Gastrocnemius medialis (tissue), 4 donors: ENCODE data around the gene TTLL10. TPM values are rescaled to one million over a fixed set of nuclear protein-coding genes. Genes with fewer than 3 reads are reported as not detected.

ENCODE experiments used
- ATAC-seq, 2 donors: fragments of 150-250 bp; one replicate each; pipeline ENCODE4 v1.9.1; 2016
- DNase-seq, 2 donors: peaks; one replicate each; pipeline ENCODE4 v3.0.0-alpha.2; 2019
- H3K27ac ChIP-seq, 4 donors: fragments of 200-600 bp; sonication (generic); 1 replicate in 1 of 4; 2 replicates in 3 of 4; pipeline ENCODE4 v1.5.1; 2016 to 2018; ENCODE audit warnings: mild to moderate bottlenecking in 2 of 4, moderate library complexity in 1 of 4
- H3K27me3 ChIP-seq, 3 donors: fragments of 200-600 bp; sonication (generic) in 2 of 3; 1 replicate in 1 of 3; 2 replicates in 2 of 3; pipeline versions ENCODE4 v1.5.1 to v1.6.0; 2016 to 2019; ENCODE audit warnings: mild to moderate bottlenecking in 1 of 3, moderate library complexity in 1 of 3
- H3K36me3 ChIP-seq, 2 donors: fragments of 200-600 bp; sonication (generic) in 1 of 2; one replicate each; pipeline ENCODE4 v1.5.1; 2017 to 2018
- H3K4me1 ChIP-seq, 2 donors: fragments of 200-600 bp; sonication (generic) in 1 of 2; one replicate each; pipeline ENCODE4 v1.5.1; 2016 to 2017; ENCODE audit warnings: mild to moderate bottlenecking in 2 of 2
- H3K4me3 ChIP-seq, 4 donors: fragments of 200-600 bp; sonication (generic) in 3 of 4; 1 replicate in 1 of 4; 2 replicates in 3 of 4; pipeline ENCODE4 v1.5.1; 2016 to 2019; ENCODE audit warnings: mild to moderate bottlenecking in 2 of 4
- H3K9me3 ChIP-seq, 3 donors: fragments of 200-600 bp; sonication (generic) in 2 of 3; 1 replicate in 1 of 3; 2 replicates in 2 of 3; pipeline ENCODE4 v1.5.1; 2016 to 2019
- CTCF ChIP-seq, 5 experiments: fragments of 450-650 bp in 3 of 5; fragments of 200-600 bp in 2 of 5; sonication (generic) in 2 of 5; IDR thresholded peaks in 4 of 5; conservative IDR thresholded peaks in 1 of 5; 1 replicate in 4 of 5; 2 replicates in 1 of 5; pipeline ENCODE4 v1.5.1; 2016 to 2019; ENCODE audit warnings: antibody characterized with exemption in 5 of 5, mild to moderate bottlenecking in 3 of 5, moderate library complexity in 3 of 5
- POLR2A ChIP-seq, 2 donors: fragments of 450-650 bp; IDR thresholded peaks; one replicate each; pipeline ENCODE4 v1.6.1; 2017; ENCODE audit warnings: antibody characterized with exemption in 2 of 2, mild to moderate bottlenecking in 2 of 2, moderate library complexity in 2 of 2
- in situ Hi-C, 4 donors: fragments of 200-750 bp; cut with MboI; loops; one replicate each; pipeline versions ENCODE4 v1.15.0 to v1.8.0; 2017; ENCODE audit warnings: low sequenced_read_pairs in 4 of 4
- intact Hi-C: fragments of 100-400 bp; cut with DNase I; formaldehyde crosslinking; loops from one replicate; pipeline ENCODE4 v1.15.1; 2023; ENCODE audit warnings: low total_unique reads
- total RNA-seq, 4 donors: library from RNA; depleted of rRNA; stranded (reverse); fragments of >200 nt; gene quantifications; one replicate each; pipeline versions ENCODE4 v1.1.0 to v1.2.3, GENCODE V29; 2016

TTLL10 gene
- total RNA-seq, 4 donors from 2014 or later: 0.13 to 0.16 TPM; not detected in 2

- TF ChIP-seq POLR2A (IDR thresholded peaks at IDR 0.05) (no peak), CTCF (IDR thresholded peaks at IDR 0.05 in 4 of 5, conservative IDR thresholded peaks at IDR 0.05 in 1 of 5) (no peak)
- H3K27ac ChIP-seq: no peak overlapping the region
- in situ Hi-C loops: no loop called here
These were observed 17.3 kb upstream of the TTLL10 start for GRCh38 chr1:1156140-1157032.

GRCh38 chr1:1157033-1157365 is 16.7 kb upstream of the TTLL10 start:
- Histone ChIP-seq H3K4me3 (no peak overlapping the region), H3K27me3 (peaks cover 0 to 23% (median 4%) of the 10 kb centered on the region in 3 donors), H3K36me3 (no peaks in the 10 kb centered on the region), H3K4me1 (peaks cover 0 to 11% of the 10 kb centered on the region in 2 donors), H3K27ac (no peak overlapping the region), H3K9me3 (no peaks in the 10 kb centered on the region)
- in situ Hi-C loops (no loop called here), intact Hi-C loops (no loop called here)
- no peak for TF ChIP-seq CTCF (IDR thresholded peaks at IDR 0.05 in 4 of 5, conservative IDR thresholded peaks at IDR 0.05 in 1 of 5)
- no peak for TF ChIP-seq POLR2A (IDR thresholded peaks at IDR 0.05)
- ATAC-seq: no peak
- DNase-seq: no peak

More at GRCh38 chr1:1156140-1157032, 17.3 kb upstream of the TTLL10 start:
- no peak overlapping the region for H3K4me3 ChIP-seq
- H3K36me3 ChIP-seq: no peaks in the 10 kb centered on the region
- H3K9me3 ChIP-seq: no peaks in the 10 kb centered on the region
- no peak for DNase-seq
- peaks cover 0 to 11% of the 10 kb centered on the region in 2 donors for H3K4me1 ChIP-seq
- ATAC-seq: no peak
- intact Hi-C loops: no loop called here
- peaks cover 0 to 23% (median 4%) of the 10 kb centered on the region in 3 donors for H3K27me3 ChIP-seq

- intact Hi-C loops (no loop called here), in situ Hi-C loops (no loop called here)
- Histone ChIP-seq H3K27ac (peak overlapping the region; percentile 60 to 86 (median 82)), H3K36me3 (no peaks in the 10 kb centered on the region), H3K4me3 (peak overlapping the region; percentile 52 to 67 (median 61)), H3K4me1 (peaks cover 0 to 11% of the 10 kb centered on the region in 2 donors), H3K9me3 (no peaks in the 10 kb centered on the region), H3K27me3 (peaks cover 0 to 23% (median 4%) of the 10 kb centered on the region in 3 donors)
- TF ChIP-seq CTCF (IDR thresholded peaks at IDR 0.05 in 4 of 5, conservative IDR thresholded peaks at IDR 0.05 in 1 of 5) (no peak), POLR2A (IDR thresholded peaks at IDR 0.05) (peak; percentile 34 to 62)
- ATAC-seq (peak; percentile 68 to 84), DNase-seq (peak; percentile 65 to 72)
These were observed 16.2 kb upstream of the TTLL10 start for GRCh38 chr1:1157426-1157913.

- DNase-seq (peak in 1 of 2 donors; percentile 19), ATAC-seq (peak; percentile 52 to 55)
- H3K27me3 ChIP-seq: peaks cover 0 to 23% (median 4%) of the 10 kb centered on the region in 3 donors
- intact Hi-C loops (no loop called here), in situ Hi-C loops (no loop called here)
- H3K36me3 ChIP-seq: no peaks in the 10 kb centered on the region
- TF ChIP-seq CTCF (IDR thresholded peaks at IDR 0.05 in 4 of 5, conservative IDR thresholded peaks at IDR 0.05 in 1 of 5) (no peak), POLR2A (IDR thresholded peaks at IDR 0.05) (no peak)
- H3K27ac ChIP-seq: peak overlapping the region; percentile 60 to 86 (median 82)
- H3K9me3 ChIP-seq: no peaks in the 10 kb centered on the region
- peak overlapping the region; percentile 52 to 67 (median 61) for H3K4me3 ChIP-seq
- H3K4me1 ChIP-seq: peaks cover 0 to 11% of the 10 kb centered on the region in 2 donors
These were observed 15.6 kb upstream of the TTLL10 start for GRCh38 chr1:1157914-1158710.
